Stimulated activated CD8-positive, alpha-beta memory T cell treated with anti-CD3 and anti-CD28 coated beads, Interleukin-2, amount 100 ng/mL, for 1 hour (primary cell): ENCODE data around the gene BPIFB1.

Experiments used
- DNase-seq, 2 donors: peaks; one replicate each; pipeline ENCODE4 v3.0.0-alpha.2; 2020; ENCODE audit warnings: low read depth in 2 of 2

Gene BPIFB1

DNA sequence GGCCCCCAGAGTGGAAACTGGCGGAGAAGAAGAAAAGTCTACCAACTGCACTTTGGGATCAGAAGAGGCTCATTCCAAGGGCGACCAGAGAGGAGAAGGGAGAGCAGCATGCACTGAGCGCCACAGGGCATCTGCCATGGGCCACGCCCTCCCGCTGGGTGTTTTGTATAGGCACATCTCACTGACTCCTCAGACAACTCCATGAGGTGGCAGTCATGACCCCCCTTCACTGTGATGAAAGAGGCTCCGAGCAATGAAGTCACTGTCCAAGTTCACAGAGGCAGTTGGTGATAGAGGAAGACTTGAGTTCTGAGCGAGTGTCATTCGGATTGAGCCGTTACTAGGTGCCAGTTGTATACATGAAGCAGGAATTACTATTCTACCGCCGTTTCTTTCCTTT is 15.4 kb downstream of the BPIFB1 start:
- DNase-seq, result no peak

DNA sequence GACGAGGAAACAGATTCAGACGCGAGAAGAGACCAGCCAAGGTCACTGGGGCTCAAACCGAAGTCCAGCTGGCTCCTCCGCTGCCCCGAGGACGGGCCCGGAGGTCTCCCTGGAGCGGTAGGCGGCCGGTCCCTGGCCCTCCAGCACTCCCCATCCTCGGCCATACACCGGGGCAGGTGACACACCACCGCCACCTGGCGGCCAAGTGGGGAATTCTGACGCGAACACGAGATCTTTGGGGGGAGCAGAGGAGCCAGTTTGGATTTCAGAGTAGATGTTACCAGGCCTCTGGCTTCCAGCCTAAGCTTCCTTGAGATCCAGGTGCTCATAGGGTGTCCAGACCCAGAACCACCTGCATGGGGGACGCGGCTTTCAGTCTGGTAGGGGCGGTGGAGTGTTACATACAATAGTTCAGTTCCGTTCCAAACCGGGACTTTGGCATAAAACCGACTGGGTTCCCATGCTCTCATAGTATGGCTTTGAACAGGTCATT is 16.1 kb downstream of the BPIFB1 start:
- DNase-seq, result peak; percentile 47 to 51

DNA sequence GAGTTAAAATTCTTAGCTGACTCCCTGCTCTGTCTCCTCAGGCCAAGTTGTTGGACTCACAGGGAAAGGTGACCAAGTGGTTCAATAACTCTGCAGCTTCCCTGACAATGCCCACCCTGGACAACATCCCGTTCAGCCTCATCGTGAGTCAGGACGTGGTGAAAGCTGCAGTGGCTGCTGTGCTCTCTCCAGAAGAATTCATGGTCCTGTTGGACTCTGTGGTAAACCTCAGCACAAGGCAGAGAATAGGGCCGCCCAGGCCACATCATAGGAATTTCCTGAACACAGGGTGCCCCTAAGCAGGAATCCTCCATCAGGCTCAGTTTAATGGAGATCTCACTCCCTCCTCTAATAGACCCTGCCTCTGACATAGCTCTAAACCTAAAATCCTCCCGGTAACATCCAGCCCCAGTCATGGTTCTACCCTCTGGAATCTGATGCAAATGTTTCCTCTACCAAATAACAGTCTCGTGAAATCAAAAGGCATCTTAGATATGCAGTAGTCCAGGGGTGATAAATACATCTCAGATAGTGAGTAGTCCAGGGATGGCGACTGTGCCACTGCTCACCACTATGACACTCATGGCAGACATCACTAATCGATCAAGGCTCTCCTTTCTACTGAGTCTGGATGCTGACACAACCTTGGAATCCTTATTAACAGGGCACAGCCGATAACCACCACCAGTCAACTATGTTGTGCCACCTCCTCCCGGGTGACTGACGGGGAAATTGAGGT is 18.3 kb downstream of the BPIFB1 start:
- DNase-seq, result no peak

DNA sequence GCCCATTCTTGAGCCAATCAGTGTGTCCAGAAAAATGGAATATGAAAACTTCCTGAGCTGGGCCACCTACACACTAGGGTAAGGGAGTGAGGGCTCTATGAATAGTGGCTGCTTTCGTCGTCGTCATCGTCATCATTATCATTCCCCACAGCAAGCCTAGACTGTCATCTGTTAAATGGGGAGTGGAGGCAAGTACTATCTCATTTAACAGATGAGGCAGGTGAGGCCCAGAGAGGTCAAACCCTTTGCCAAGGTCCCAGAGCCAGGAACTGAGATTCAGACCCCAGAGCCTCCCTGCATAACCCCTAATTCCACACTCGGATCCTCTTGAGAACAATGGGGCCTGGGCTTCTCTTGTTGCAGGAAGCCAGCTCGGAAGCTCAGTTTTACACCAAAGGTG is 20.6 kb downstream of the BPIFB1 start:
- DNase-seq, result no peak

DNA sequence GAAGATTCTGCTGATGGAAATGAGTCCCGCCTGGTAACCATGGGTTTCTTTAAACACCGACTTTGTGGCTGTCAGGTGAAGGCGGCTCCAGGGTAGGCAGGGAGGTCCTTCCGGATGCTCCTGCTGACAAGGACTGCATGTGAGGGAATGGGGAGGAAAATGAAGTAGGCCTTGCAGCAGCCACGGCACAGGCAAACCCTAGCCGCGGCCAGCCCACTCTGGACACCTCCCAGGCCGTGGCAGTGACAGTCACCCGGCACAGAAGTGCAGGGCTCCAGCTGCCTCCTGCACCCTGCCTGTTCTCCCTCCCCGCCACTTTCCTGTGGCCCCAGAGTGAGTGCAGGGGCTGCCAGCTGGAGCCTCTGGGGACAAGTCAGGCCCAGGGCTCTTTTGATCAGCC is 21.0 kb downstream of the BPIFB1 start:
- no peak for DNase-seq

DNA sequence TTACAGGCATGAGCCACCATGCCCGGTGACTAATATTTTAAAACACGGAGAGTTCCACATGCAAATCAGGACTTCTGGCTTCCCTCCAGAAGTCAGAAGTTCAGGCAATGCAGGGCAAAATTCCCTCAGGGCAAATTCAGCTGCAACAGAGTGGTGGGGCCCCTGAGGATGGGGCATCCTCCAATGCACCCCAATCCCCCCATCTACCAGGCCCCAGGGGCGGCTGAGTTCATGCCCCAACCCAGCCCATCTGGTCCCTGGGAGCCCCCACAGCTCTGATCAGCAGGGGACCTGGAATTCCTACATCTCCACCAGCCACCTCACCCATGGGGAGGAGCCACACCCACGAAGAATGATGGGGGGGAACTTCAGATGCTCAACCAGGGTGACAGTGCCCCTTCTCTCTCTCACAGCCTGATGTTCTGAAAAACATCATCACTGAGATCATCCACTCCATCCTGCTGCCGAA is 22.6 kb downstream of the BPIFB1 start:
- DNase-seq, result no peak

GRCh38 chr20:33306228-33306627 is 23.2 kb downstream of the BPIFB1 start:
- no peak for DNase-seq

- no peak for DNase-seq
Observed at GRCh38 chr20:33306807-33307206, 23.8 kb downstream of the BPIFB1 start.

GRCh38 chr20:33308668-33309067 is 25.7 kb downstream of the BPIFB1 start:
- DNase-seq, result no peak

- no peak for DNase-seq
Observed at GRCh38 chr20:33309631-33310030, 26.6 kb downstream of the BPIFB1 start.

GRCh38 chr20:33310327-33310899 is 27.4 kb downstream of the BPIFB1 start:
- no peak for DNase-seq

- no peak for DNase-seq
Observed at GRCh38 chr20:33311011-33311410, 28.0 kb downstream of the BPIFB1 start.

DNA sequence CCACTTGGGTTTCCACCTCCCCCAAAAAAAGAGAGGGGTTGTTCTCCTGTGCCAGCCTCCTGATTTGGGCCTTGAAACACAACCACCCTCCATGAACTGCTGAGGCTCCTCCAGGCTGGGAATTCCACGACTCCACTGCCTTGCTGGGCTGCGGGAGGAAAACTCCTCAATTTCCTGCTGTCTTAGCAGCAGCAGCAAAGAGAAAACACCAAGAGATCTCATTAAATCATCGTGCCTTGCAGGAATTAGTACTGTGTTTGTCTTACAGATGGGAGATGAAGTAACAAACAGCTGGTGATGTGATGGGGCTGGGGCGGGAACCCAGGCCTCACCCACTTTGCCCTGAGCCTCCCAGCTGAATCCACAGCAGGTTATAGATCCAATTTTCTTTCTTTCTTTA is 29.0 kb downstream of the BPIFB1 start:
- no peak for DNase-seq

DNA sequence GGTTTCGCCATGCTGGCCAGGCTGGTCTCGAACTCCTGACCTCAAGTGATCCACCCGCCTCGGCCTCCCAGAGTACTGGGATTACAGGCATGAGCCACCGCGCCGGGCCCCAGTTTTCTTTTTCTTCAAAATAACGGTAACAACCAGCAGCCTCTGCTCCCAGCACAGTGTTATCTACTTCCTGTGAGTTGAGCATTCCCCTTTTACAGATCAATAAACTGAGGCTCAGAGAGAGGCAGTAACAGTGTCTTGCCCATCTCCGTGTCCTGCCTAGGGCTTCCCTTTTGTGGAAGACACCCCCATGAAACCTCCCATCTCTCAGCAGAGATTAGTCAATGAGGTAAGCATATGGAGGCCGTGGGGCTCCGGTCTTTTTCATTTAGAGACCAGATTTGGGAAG is 29.6 kb downstream of the BPIFB1 start:
- no peak for DNase-seq

DNA sequence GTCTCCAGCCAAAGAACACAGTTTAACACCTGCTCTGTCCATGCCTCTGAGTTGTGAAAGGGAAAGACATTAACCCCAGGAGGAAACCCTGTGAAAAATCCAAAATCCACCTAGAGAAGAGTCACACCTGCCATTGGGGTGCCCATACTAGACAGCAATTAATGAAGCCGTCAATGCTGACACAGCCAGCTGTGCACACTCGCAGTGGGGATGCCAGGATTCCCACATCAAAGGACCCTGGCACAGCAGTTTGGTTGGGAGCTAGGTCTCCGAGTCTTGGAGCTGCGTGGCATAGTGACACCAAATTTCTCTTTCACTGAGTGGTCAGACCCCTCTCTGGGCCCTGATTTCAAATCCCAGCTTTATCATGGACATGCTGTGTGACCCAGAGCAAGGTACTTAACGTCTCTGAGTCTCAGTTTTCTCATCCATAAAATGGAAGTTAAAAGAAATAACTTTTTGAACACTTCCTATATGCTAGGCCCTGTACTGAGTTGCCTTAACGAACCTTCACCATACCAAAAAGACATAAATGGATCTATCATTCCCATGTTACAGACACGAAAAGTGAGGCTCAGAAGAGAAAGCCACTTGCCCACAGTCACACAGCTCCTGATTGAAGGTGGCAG is 30.8 kb downstream of the BPIFB1 start:
- no peak for DNase-seq

GRCh38 chr20:33316343-33316742 is 33.3 kb downstream of the BPIFB1 start:
- DNase-seq, result no peak

GRCh38 chr20:33316958-33317357 is 33.9 kb downstream of the BPIFB1 start:
- no peak for DNase-seq

DNA sequence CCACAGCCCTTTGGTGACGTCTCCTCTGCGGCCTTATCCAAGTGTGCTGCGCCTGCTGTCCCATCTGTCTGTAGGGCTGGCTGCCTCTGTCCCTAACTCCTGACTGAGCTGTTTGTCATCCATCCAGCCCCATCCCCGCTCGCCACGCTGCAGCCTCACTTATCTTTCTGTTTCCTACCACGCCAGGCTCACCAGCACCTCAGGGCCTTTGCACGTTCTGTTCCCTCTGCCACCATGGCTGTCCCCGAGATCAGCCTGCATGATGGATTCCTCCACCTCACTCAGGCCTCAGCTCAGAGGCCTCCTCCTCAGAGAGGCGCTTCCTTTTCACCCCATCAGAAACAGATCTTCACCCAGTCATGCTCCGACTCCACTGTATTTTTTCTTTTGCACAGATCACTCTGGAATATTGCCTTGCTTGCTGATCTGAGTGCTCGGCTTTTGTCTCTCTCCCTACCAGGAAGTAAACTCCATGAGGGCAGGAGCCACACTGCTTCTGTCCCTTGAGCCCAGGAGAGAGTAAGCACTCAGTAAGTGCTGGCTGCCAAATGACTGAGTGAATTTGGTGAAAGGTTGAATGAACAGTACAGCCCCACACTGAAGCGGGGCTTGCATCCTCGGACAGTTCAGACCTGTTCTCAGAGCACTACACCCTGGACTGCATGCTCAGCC is 34.5 kb downstream of the BPIFB1 start:
- DNase-seq, result no peak

DNA sequence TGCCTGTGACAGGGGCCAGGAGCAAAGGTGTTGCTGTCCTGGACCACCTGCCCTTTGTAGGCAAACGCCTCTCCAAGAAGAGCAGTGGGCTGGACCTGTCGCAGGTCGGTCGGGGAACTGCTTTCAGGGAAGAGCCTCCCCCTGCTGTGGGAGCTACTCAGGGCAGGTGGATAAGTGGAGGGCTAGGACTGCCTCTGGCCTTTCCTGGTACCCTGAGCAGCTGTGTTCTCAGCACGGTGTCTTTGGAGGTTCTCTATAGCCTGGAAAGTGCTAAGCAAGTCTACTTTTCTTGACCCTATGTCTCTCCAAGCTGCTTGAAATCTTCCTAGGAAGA is 35.0 kb downstream of the BPIFB1 start:
- no peak for DNase-seq

- no peak for DNase-seq
Observed at GRCh38 chr20:33320006-33320405, 37.0 kb downstream of the BPIFB1 start.

DNA sequence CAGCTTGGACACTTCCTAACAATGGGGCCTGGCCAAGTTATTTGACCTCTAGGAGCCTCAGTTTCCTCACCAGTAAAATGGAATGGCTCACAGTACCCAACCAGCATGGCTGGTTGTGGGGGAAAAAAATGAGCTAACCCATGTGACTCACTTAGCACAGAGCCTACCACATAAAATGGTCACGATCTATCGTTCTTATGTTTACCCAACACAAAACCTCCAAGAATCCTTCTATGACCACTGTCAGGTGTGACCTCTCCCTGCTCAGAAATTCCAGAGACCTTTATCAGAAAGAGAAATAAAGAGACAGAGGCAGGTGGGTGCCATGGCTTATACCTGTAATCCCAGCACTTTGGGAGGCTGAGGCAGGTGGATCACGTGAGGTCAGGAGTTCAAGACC is 39.4 kb downstream of the BPIFB1 start:
- DNase-seq, result no peak

DNA sequence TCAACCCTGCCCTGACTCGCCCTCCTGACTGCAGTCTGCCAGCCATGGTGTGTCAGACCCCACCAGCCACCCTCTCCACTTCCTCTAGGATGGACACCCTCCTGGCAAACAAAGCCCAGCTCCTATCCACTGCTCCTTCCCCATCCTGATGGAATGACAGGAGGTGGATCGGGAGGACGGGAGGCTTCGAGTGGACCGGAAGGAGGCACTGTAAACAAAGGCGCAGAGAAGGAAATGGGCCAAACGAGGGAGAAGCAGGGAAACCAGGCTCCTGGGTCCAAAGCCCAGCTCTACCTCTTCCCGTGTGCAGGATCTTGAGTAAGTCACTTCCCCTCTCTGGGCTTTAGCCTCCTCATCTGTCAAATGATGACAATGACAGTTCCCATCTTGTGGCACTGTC is 40.2 kb downstream of the BPIFB1 start:
- DNase-seq, result no peak

- DNase-seq, result no peak
Observed at GRCh38 chr20:33325350-33325749, 42.3 kb downstream of the BPIFB1 start.
